ENCODE results near the gene OBSL1.

- TF ChIP-seq POLR2A (IDR thresholded peaks at IDR 0.05) (no peak), CTCF (IDR thresholded peaks at IDR 0.05) (no peak)
Measured at GRCh38 chr2:219611306-219611705, 40.0 kb upstream of the OBSL1 start.
